ENCODE measurements around the gene SPIN2A. TPM values are rescaled to one million over a fixed set of nuclear protein-coding genes. Genes with fewer than 3 reads are reported as not detected.
"Not testable (repeated sequence)": the region's sequence is repeated elsewhere in the genome, so short reads cannot be mapped to it uniquely, and the experiment has no call there.

SPIN2A gene
- polyA plus RNA-seq, 3 donors: 0.71 TPM; not detected in 2

DNA sequence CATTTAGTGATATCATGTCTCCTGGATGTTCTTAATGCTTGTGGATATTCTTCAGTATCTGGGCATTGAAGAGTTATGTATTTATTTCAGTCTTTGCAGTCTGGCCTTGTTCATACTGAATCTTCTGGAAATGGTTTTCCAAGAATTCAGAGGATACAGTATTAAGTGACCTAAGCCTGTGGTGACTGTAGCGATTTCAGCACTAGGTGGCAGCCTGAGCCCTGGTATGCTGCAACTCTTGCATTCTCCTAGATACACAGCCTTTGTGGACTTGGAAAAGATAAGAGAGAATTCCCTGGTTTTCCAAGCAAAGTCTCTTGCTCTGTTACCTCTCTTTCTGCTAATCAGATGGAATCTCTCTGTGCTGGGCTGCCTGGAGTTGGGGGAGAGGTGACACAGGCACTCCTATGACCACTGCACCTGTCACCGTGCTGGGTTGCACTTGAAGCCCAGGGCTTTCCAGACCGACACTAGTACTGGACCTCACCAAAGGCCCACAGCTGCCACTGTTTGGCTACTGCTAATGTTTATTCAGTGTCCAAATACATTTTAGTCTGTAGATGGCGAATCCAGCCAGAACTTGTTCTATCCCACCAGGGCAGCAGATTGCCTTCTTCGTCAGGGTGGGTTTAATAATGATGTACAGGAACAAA, 19.3 kb upstream of the SPIN2A start:
- Histone ChIP-seq H3K4me3 (replicated peaks in 1 of 3; ENCODE audit: low read depth in 2 of 3, low read length in 3 of 3) (no peak overlapping the region), H4K20me1 (ENCODE audit: insufficient read depth, low read length) (no peaks in the 10 kb centered on the region), H3K27me3 (ENCODE audit: control insufficient read depth in 2 of 2, insufficient read depth in 2 of 2, low read length in 2 of 2) (no peaks in the 10 kb centered on the region), H3K4me2 (replicated peaks; ENCODE audit: extremely low read depth, low read length, poor library complexity, severe bottlenecking) (no peak overlapping the region), H3K79me2 (ENCODE audit: insufficient read depth, low read length) (no peaks in the 10 kb centered on the region), H3K4me1 (ENCODE audit: control insufficient read depth in 1 of 2, insufficient read depth in 2 of 2, low read length in 2 of 2) (no peaks in the 10 kb centered on the region), H3K9ac (ENCODE audit: insufficient read depth, low read length, poor library complexity, severe bottlenecking) (no peak overlapping the region), H3K36me3 (replicated peaks in 1 of 2; ENCODE audit: control insufficient read depth in 1 of 2, insufficient read depth in 2 of 2, low read length in 2 of 2) (no peaks in the 10 kb centered on the region), H2AFZ (ENCODE audit: insufficient read depth, low read depth, low read length, poor library complexity, severe bottlenecking) (no peak overlapping the region), H3K9me3 (replicated peaks in 1 of 2; ENCODE audit: control insufficient read depth in 1 of 2, insufficient read depth in 1 of 2, low read length in 2 of 2) (no peaks in the 10 kb centered on the region), H3K27ac (ENCODE audit: low read depth in 1 of 2, low read length in 2 of 2) (no peak overlapping the region)
- Mint-ChIP-seq H3K27ac (no peak overlapping the region), H3K27me3 (ENCODE audit: low read depth in 3 of 3) (no peaks in the 10 kb centered on the region), H3K4me3 (no peak overlapping the region), H3K36me3 (peaks cover 0 to under 1% of the 10 kb centered on the region in 2 donors), H3K9me3 (peaks cover 4 to 22% (median 11%) of the 10 kb centered on the region in 7 donors), H3K4me1 (no peaks in the 10 kb centered on the region)
- TF ChIP-seq, protein P1, sequence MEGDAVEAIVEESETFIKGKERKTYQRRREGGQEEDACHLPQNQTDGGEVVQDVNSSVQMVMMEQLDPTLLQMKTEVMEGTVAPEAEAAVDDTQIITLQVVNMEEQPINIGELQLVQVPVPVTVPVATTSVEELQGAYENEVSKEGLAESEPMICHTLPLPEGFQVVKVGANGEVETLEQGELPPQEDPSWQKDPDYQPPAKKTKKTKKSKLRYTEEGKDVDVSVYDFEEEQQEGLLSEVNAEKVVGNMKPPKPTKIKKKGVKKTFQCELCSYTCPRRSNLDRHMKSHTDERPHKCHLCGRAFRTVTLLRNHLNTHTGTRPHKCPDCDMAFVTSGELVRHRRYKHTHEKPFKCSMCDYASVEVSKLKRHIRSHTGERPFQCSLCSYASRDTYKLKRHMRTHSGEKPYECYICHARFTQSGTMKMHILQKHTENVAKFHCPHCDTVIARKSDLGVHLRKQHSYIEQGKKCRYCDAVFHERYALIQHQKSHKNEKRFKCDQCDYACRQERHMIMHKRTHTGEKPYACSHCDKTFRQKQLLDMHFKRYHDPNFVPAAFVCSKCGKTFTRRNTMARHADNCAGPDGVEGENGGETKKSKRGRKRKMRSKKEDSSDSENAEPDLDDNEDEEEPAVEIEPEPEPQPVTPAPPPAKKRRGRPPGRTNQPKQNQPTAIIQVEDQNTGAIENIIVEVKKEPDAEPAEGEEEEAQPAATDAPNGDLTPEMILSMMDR (IDR thresholded peaks at IDR 0.05): no peak
- no peak for DNase-seq
- intact Hi-C loops (cut with micrococcal nuclease): no loop called here
- WGBS (ENCODE audit: insufficient coverage): 94% methylated on average over 2 of the region's 5 CpGs

DNA sequence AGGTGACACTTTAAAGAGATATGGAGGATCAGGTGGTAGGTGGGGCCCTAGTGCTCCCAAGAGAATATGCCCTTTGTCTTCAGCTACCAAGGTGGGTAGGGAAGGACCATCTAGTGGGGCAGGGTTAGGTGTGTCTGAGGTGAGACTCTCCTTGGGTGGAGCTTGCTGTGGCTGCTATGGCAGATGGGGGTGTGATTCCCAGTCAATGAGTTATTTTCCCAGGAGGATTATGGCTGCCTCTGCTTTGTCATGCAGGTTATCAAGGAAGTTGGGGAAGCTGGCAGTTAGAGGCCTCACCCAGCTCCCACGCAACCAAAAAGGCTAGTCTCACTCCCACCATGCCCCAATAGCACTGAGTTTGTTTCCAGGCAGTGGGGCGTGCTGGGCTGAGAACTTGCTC, 18.0 kb upstream of the SPIN2A start:
- Histone ChIP-seq H3K36me3 (replicated peaks in 1 of 2; ENCODE audit: control insufficient read depth in 1 of 2, insufficient read depth in 2 of 2, low read length in 2 of 2) (no peaks in the 10 kb centered on the region), H3K4me2 (replicated peaks; ENCODE audit: extremely low read depth, low read length, poor library complexity, severe bottlenecking) (no peak overlapping the region), H3K9me3 (replicated peaks in 1 of 2; ENCODE audit: control insufficient read depth in 1 of 2, insufficient read depth in 1 of 2, low read length in 2 of 2) (no peaks in the 10 kb centered on the region), H3K9ac (ENCODE audit: insufficient read depth, low read length, poor library complexity, severe bottlenecking) (no peak overlapping the region), H4K20me1 (ENCODE audit: insufficient read depth, low read length) (no peaks in the 10 kb centered on the region), H2AFZ (ENCODE audit: insufficient read depth, low read depth, low read length, poor library complexity, severe bottlenecking) (no peak overlapping the region), H3K27me3 (ENCODE audit: control insufficient read depth in 2 of 2, insufficient read depth in 2 of 2, low read length in 2 of 2) (no peaks in the 10 kb centered on the region), H3K4me3 (replicated peaks in 1 of 3; ENCODE audit: low read depth in 2 of 3, low read length in 3 of 3) (no peak overlapping the region), H3K4me1 (ENCODE audit: control insufficient read depth in 1 of 2, insufficient read depth in 2 of 2, low read length in 2 of 2) (no peaks in the 10 kb centered on the region), H3K27ac (ENCODE audit: low read depth in 1 of 2, low read length in 2 of 2) (no peak overlapping the region), H3K79me2 (ENCODE audit: insufficient read depth, low read length) (no peaks in the 10 kb centered on the region)
- H3K9me3 Mint-ChIP-seq: peaks cover 3 to 24% (median 11%) of the 10 kb centered on the region in 7 donors
- H3K27ac Mint-ChIP-seq: no peak overlapping the region
- 100% methylated on average over 1 of the region's 2 CpGs for WGBS (ENCODE audit: insufficient coverage)
- TF ChIP-seq, protein P1 (IDR thresholded peaks at IDR 0.05): no peak
- H3K4me1 Mint-ChIP-seq: no peaks in the 10 kb centered on the region
- H3K36me3 Mint-ChIP-seq: peaks cover 0 to 3% of the 10 kb centered on the region in 2 donors
- DNase-seq: no peak
- no peaks in the 10 kb centered on the region for H3K27me3 Mint-ChIP-seq (ENCODE audit: low read depth in 3 of 3)
- intact Hi-C loops (cut with micrococcal nuclease): no loop called here
- no peak overlapping the region for H3K4me3 Mint-ChIP-seq

DNA sequence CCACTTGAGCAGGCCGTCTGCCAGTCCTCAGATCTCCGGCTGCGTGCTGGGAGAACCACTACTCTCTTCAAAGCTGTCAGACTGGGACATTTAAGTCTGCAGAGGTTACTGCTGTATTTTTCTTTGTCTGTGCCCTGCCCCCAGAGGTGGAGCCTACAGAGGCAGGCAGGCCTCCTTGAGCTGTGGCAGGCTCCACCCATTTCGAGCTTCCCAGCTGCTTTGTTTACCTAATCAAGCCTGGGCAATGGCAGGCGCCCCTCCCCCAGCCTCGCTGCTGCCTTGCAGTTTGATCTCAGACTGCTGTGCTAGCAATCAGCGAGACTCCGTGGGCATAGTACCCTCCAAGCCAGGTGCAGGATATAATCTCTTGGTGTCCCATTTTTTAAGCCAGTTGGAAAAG, 15.0 kb upstream of the SPIN2A start:
- H3K36me3 Mint-ChIP-seq; H3K4me1 ChIP-seq (ENCODE audit: control insufficient read depth in 1 of 2, insufficient read depth in 2 of 2, low read length in 2 of 2); H2AFZ ChIP-seq (ENCODE audit: insufficient read depth, low read depth, low read length, poor library complexity, severe bottlenecking); H3K79me2 ChIP-seq (ENCODE audit: insufficient read depth, low read length); H3K27me3 ChIP-seq (ENCODE audit: control insufficient read depth in 2 of 2, insufficient read depth in 2 of 2, low read length in 2 of 2); H3K36me3 ChIP-seq (replicated peaks in 1 of 2; ENCODE audit: control insufficient read depth in 1 of 2, insufficient read depth in 2 of 2, low read length in 2 of 2); H3K9me3 ChIP-seq (replicated peaks in 1 of 2; ENCODE audit: control insufficient read depth in 1 of 2, insufficient read depth in 1 of 2, low read length in 2 of 2); H3K4me3 ChIP-seq (replicated peaks in 1 of 3; ENCODE audit: low read depth in 2 of 3, low read length in 3 of 3); H3K4me1 Mint-ChIP-seq; DNase-seq; intact Hi-C loops (cut with micrococcal nuclease); H3K4me3 Mint-ChIP-seq; H3K27ac Mint-ChIP-seq; H3K4me2 ChIP-seq (replicated peaks; ENCODE audit: extremely low read depth, low read length, poor library complexity, severe bottlenecking); H3K9ac ChIP-seq (ENCODE audit: insufficient read depth, low read length, poor library complexity, severe bottlenecking); H4K20me1 ChIP-seq (ENCODE audit: insufficient read depth, low read length); H3K27ac ChIP-seq (ENCODE audit: low read depth in 1 of 2, low read length in 2 of 2); H3K27me3 Mint-ChIP-seq (ENCODE audit: low read depth in 3 of 3): not testable (repeated sequence)
- H3K9me3 Mint-ChIP-seq: peaks cover 10 to 32% (median 13%) of the 10 kb centered on the region in 7 donors
- WGBS (ENCODE audit: insufficient coverage): 83% methylated on average over 1 of the region's 8 CpGs

Measured in CD14-positive monocyte (primary cell).